Karpas-422 (cell line): ENCODE measurements around the gene KIF1B. TPM values are rescaled to one million over a fixed set of nuclear protein-coding genes. Genes with fewer than 3 reads are reported as not detected.

Experiments
- DNase-seq: peaks from one replicate; pipeline ENCODE4 v3.0.0-alpha.2; 2015
- H2AFZ ChIP-seq: fragments of 200-600 bp; sonication (generic); 2 replicates; pipeline ENCODE4 v1.6.1; 2014; ENCODE audit warnings: antibody characterized with exemption, low read length, mixed read lengths
- H3K27ac ChIP-seq: fragments of 200-600 bp; sonication (generic); 2 replicates; pipeline ENCODE4 v1.5.1; 2014; ENCODE audit warnings: mild to moderate bottlenecking, low read length, moderate library complexity
- H3K27me3 ChIP-seq: fragments of 200-600 bp; sonication (generic); 2 replicates; pipeline ENCODE4 v1.6.1; 2014; ENCODE audit warnings: low read length, mixed read lengths
- H3K36me3 ChIP-seq: fragments of 200-600 bp; sonication (generic); 2 replicates; pipeline ENCODE4 v1.6.1; 2014; ENCODE audit warnings: low read length, mixed read lengths; ENCODE audit not compliant: insufficient read depth
- H3K4me1 ChIP-seq: fragments of 200-600 bp; sonication (generic); 2 replicates; pipeline ENCODE4 v1.6.1; 2014; ENCODE audit warnings: mild to moderate bottlenecking, low read length, mixed read lengths
- H3K4me2 ChIP-seq: fragments of 200-600 bp; sonication (generic); 2 replicates; pipeline ENCODE4 v1.6.1; 2014; ENCODE audit warnings: low read length, low read depth, mild to moderate bottlenecking; ENCODE audit not compliant: poor library complexity, severe bottlenecking
- H3K4me3 ChIP-seq: fragments of 200-600 bp; sonication (generic); 2 replicates; pipeline ENCODE4 v1.5.1; 2014; ENCODE audit warnings: mild to moderate bottlenecking, antibody characterized with exemption, low read length, mixed read lengths
- H3K79me2 ChIP-seq: fragments of 200-600 bp; sonication (generic); 2 replicates; pipeline ENCODE4 v1.6.1; 2014; ENCODE audit warnings: mild to moderate bottlenecking, low read length, mixed read lengths
- H3K9ac ChIP-seq: fragments of 200-600 bp; sonication (generic); 2 replicates; pipeline ENCODE4 v1.6.0; 2014; ENCODE audit warnings: low read length
- H3K9me2 ChIP-seq: fragments of 200-600 bp; sonication (generic), shearing (Covaris generic); replicated peaks from 2 replicates; pipeline ENCODE4 v1.6.0; 2014; ENCODE audit warnings: mild to moderate bottlenecking, low read length, moderate library complexity; ENCODE audit not compliant: insufficient read depth
- H3K9me3 ChIP-seq: fragments of 300-700, 200-600 bp; sonication (generic); 2 replicates; pipeline ENCODE4 v1.6.1; 2014; ENCODE audit warnings: low read length, mixed read lengths
- H4K20me1 ChIP-seq: fragments of 200-600 bp; sonication (generic); 2 replicates; pipeline ENCODE4 v1.6.1; 2014; ENCODE audit warnings: mild to moderate bottlenecking, antibody characterized with exemption, low read length, low read depth; ENCODE audit not compliant: insufficient read depth
- total RNA-seq: library from RNA; depleted of rRNA; stranded (reverse); fragments of >200 nt; shearing (Covaris generic); gene quantifications from 2 replicates; pipeline ENCODE4 v1.2.3, GENCODE V29; 2014; ENCODE audit warnings: low replicate concordance

Gene KIF1B
- total RNA-seq, 1 experiment from 2014 or later, result 3.7 TPM

DNA sequence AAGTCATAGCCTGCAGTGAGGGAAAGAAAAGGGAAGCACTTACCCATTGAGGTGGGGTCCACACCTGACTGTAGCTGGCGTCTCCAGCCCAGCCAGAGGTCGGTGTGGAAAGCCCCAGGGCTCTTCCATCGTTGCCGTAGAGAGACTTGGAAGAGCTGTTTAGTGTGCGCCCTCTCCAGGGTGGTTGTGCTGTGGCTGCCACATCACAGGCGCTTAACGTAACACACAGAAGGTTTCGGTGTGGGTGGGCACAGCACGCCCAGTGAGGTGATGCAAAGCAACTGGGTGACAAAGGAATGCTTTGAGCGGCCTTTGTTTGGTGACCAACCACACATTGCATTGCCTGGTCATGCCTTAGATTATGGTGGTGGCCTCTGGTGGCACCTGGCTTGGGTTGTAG lies 36.8 kb upstream of the KIF1B start:
- no peaks in the 10 kb centered on the region for H4K20me1 ChIP-seq
- H3K4me3 ChIP-seq, result no peak overlapping the region
- no peaks in the 10 kb centered on the region for H3K9me2 ChIP-seq
- no peak for DNase-seq
- H2AFZ ChIP-seq, result no peak overlapping the region
- no peaks in the 10 kb centered on the region for H3K27me3 ChIP-seq
- no peak overlapping the region for H3K9ac ChIP-seq
- H3K79me2 ChIP-seq, result no peaks in the 10 kb centered on the region
- H3K4me2 ChIP-seq, result no peak overlapping the region
- no peaks in the 10 kb centered on the region; the same call in 1 of the 2 replicates for H3K4me1 ChIP-seq
- H3K9me3 ChIP-seq, result peaks cover 4% of the 10 kb centered on the region; the same call in 1 of the 2 replicates
- H3K36me3 ChIP-seq, result peaks cover 17% of the 10 kb centered on the region
- no peak overlapping the region for H3K27ac ChIP-seq

DNA sequence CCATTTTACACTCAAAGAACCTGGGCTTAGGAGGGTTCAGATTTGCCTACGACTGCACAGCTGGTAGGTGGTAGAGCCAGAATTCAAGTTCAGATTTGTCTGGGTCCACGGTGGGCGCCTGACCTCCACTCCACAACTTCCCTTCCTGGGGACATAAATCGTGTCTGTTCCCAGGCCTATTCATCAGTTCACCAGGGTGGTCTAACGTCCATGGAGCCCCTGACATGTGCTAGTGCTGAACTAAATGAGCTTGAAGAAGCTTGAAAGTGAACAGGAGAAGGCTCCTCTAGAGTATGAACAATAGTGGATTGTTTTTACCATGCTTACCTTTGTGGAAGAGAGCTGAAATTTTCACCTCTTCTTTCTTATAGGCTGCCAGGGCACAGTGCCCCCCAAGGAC lies 32.5 kb upstream of the KIF1B start:
- H3K79me2 ChIP-seq, result no peaks in the 10 kb centered on the region
- no peaks in the 10 kb centered on the region for H3K4me1 ChIP-seq
- no peaks in the 10 kb centered on the region for H4K20me1 ChIP-seq
- no peak overlapping the region for H3K4me2 ChIP-seq
- peaks cover 5% of the 10 kb centered on the region; the same call in 1 of the 2 replicates for H3K36me3 ChIP-seq
- H2AFZ ChIP-seq, result no peak overlapping the region
- no peaks in the 10 kb centered on the region for H3K27me3 ChIP-seq
- no peaks in the 10 kb centered on the region for H3K9me2 ChIP-seq
- H3K9ac ChIP-seq, result no peak overlapping the region
- H3K9me3 ChIP-seq, result peaks cover 4% of the 10 kb centered on the region; the same call in 1 of the 2 replicates
- H3K27ac ChIP-seq, result no peak overlapping the region
- no peak overlapping the region for H3K4me3 ChIP-seq
- no peak for DNase-seq

DNA sequence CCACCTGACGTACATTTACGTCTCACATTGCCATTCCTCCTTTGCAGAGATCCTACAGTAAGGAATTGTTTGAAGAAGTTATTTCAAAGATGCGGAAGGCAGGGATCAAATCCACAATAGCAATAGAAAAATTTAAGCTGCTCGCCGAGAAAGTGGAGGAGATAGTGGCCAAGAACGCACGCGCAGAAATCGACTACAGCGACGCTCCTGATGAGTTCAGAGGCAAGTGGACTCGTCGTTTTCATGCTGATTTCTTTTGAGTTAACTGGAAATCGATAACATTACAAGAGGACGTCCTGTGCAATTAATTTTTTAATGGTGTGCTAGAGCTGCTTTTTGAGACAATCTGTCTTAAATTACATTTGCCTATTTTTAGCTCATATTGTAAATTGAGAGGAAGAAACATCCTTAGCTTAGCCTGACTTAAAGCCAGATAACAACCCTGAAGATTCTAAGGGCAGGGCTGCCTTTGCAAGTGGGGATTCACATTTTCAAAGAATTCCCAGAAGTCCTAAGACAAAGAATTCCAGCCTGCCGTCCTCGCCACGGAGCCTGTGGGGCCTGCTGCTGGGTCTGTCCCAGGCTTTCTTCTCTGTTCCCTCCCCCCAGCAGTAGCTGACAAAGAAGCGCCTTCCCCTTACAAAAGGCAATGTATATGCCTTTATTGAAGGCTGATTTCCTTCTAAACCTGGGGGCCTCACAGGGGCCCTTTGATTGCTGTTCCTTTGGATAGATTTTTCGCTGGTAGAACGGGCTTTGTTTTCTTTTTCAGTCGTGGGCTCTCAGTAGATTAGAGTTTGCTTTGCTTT lies 31.6 kb upstream of the KIF1B start:
- no peaks in the 10 kb centered on the region for H3K27me3 ChIP-seq
- H3K27ac ChIP-seq, result no peak overlapping the region
- H3K9me2 ChIP-seq, result no peaks in the 10 kb centered on the region
- H4K20me1 ChIP-seq, result no peaks in the 10 kb centered on the region
- no peak overlapping the region for H3K9ac ChIP-seq
- peaks cover 4% of the 10 kb centered on the region; the same call in 1 of the 2 replicates for H3K9me3 ChIP-seq
- peaks cover 4% of the 10 kb centered on the region; the same call in 1 of the 2 replicates for H3K36me3 ChIP-seq
- H3K4me3 ChIP-seq, result no peak overlapping the region
- no peak for DNase-seq
- H3K4me1 ChIP-seq, result no peaks in the 10 kb centered on the region
- no peak overlapping the region for H2AFZ ChIP-seq
- H3K79me2 ChIP-seq, result no peaks in the 10 kb centered on the region
- no peak overlapping the region for H3K4me2 ChIP-seq

DNA sequence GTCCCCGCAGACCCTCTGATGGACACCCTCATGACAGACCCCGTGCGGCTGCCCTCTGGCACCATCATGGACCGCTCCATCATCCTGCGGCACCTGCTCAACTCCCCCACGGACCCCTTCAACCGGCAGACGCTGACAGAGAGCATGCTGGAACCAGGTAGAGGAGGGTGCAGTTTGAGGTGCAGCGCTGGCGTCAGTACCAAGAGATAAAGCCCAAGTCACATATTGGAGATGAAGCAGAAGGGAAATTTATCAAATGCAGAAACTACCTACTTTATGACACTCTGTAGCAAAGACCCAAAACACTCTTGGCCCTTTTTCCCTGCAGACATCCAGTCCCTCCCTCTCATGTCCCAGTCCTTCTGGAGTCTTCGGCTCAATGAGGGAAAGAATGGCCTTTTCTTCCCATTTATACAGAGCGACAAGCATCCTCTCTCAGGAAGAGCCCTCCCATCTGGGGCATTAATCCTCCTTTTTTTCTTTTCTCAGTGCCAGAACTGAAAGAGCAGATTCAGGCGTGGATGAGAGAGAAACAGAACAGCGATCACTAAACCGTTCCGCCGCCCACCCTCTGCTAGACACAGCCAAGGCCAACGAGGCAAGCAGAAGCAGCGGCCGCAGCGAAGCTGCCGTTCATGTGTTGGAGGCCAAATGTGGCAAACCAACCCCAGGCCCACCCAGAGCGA lies 30.8 kb upstream of the KIF1B start:
- Histone ChIP-seq H3K27me3 (no peaks in the 10 kb centered on the region), H3K9ac (no peak overlapping the region)

DNA sequence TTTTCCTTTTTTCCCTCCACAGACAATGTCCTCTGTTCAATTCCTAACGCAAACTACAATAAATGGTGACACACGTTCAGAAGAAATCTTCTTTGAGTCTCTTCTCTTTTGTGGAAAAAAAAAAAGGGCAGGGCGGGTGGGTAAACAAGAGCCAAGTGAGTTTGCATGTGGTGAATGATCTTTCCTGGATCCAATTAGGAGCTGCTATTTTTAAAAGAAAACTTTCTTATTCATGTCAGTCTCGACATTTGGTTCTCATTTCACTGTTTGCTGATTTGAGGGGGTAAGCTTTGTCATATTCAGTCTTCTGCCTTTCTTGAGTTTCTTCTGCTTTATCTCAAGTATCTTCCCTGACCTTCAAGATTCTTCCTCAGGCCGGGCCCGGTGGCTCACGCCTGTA lies 29.2 kb upstream of the KIF1B start:
- Histone ChIP-seq H3K4me3 (no peak overlapping the region), H3K27me3 (no peaks in the 10 kb centered on the region), H3K79me2 (no peaks in the 10 kb centered on the region), H3K27ac (no peak overlapping the region), H3K4me2 (no peak overlapping the region), H2AFZ (no peak overlapping the region), H3K9ac (no peak overlapping the region), H4K20me1 (no peaks in the 10 kb centered on the region), H3K4me1 (no peaks in the 10 kb centered on the region), H3K36me3 (no peaks in the 10 kb centered on the region; the same call in 1 of the 2 replicates), H3K9me2 (no peaks in the 10 kb centered on the region), H3K9me3 (no peaks in the 10 kb centered on the region)
- DNase-seq, result peak; percentile 21

More for the DNA sequence above, 30.8 kb upstream of the KIF1B start:
- Histone ChIP-seq H3K79me2 (no peaks in the 10 kb centered on the region), H3K4me2 (no peak overlapping the region), H3K9me3 (peaks cover 4% of the 10 kb centered on the region; the same call in 1 of the 2 replicates), H3K4me3 (no peak overlapping the region), H4K20me1 (no peaks in the 10 kb centered on the region), H3K27ac (no peak overlapping the region), H3K36me3 (peaks cover 4% of the 10 kb centered on the region; the same call in 1 of the 2 replicates), H3K4me1 (no peaks in the 10 kb centered on the region), H2AFZ (no peak overlapping the region), H3K9me2 (no peaks in the 10 kb centered on the region)
- no peak for DNase-seq

DNA sequence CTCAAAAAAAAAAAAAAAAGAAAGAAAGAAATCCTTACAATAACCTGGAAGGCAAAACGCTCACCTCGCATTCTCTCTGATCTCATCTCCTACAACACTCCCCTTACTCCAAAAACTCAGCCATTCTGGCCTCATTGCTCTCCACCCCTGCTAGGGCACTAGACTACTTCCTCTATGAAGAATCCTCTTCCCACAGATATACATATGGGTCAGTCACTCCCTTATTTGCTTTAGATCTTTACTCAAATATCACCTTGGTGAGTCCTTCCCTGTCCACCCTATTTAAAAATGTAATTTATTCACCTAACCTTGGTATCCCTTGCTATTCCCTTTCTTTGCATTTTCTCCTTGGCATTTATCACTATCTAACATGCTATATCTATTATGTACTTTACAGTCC lies 24.6 kb upstream of the KIF1B start:
- no peaks in the 10 kb centered on the region for H4K20me1 ChIP-seq
- no peak overlapping the region for H3K27ac ChIP-seq
- no peaks in the 10 kb centered on the region for H3K9me2 ChIP-seq
- no peak overlapping the region for H2AFZ ChIP-seq
- no peak overlapping the region for H3K4me3 ChIP-seq
- no peak overlapping the region for H3K4me2 ChIP-seq
- no peaks in the 10 kb centered on the region for H3K79me2 ChIP-seq
- no peaks in the 10 kb centered on the region for H3K9me3 ChIP-seq
- no peaks in the 10 kb centered on the region for H3K27me3 ChIP-seq
- no peak overlapping the region for H3K9ac ChIP-seq
- no peak for DNase-seq
- no peaks in the 10 kb centered on the region for H3K36me3 ChIP-seq
- no peaks in the 10 kb centered on the region; the same call in 1 of the 2 replicates for H3K4me1 ChIP-seq

DNA sequence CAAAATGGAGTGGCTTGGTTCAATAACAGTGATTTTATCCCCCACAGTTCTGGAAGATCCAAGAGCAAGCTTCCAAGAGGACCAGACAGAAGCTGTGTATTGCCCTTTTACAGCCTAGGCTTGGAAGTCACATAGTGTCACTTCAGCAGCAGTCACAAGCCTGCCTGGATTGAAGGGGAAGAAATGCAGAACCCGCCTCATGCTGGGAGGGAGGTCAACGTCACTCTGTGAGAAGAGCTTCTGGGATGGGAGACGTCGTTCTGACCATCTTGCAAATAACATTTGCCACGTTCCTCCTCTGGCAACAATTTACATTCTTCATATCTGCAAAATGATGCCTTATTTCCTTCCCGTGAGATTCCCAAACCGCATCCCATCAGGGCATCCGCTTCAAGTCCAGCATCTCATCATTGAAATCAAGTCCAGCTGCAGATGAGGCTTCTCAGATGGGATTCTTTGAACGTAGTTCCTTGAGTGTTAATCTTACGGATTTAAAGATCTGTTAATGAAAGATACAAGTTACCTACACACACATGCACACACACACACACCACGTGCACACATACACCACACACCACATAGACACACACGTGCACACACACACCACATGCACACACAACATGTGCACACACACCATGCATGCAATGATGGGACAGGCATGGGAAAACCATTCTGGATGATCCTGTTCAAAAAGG lies 23.9 kb upstream of the KIF1B start:
- no peak overlapping the region for H3K27ac ChIP-seq
- H3K9ac ChIP-seq, result no peak overlapping the region
- no peak for DNase-seq
- H3K4me1 ChIP-seq, result no peaks in the 10 kb centered on the region; the same call in 1 of the 2 replicates
- H2AFZ ChIP-seq, result no peak overlapping the region
- H3K4me2 ChIP-seq, result no peak overlapping the region
- H3K27me3 ChIP-seq, result no peaks in the 10 kb centered on the region
- no peaks in the 10 kb centered on the region for H4K20me1 ChIP-seq
- H3K79me2 ChIP-seq, result no peaks in the 10 kb centered on the region
- no peaks in the 10 kb centered on the region for H3K36me3 ChIP-seq
- no peaks in the 10 kb centered on the region for H3K9me2 ChIP-seq
- no peaks in the 10 kb centered on the region for H3K9me3 ChIP-seq
- no peak overlapping the region for H3K4me3 ChIP-seq

DNA sequence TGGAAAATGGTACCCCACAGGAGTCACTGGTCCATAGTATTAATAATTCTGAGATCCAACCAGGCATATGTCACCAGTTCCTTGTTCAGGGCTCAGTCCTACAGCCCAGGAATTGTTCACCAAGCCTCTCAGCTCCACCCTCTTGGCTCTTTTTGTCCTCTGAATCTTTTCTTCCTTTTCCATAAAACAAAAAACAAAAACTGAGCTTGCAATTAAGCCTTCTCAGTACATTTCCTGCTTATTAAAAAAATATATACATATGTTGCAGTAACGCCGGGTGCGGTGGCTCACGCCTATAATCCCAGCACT lies 23.4 kb upstream of the KIF1B start:
- H3K9ac ChIP-seq, result no peak overlapping the region
- H3K27ac ChIP-seq, result no peak overlapping the region
- no peak overlapping the region for H3K4me3 ChIP-seq
- H3K4me1 ChIP-seq, result no peaks in the 10 kb centered on the region; the same call in 1 of the 2 replicates
- H3K36me3 ChIP-seq, result no peaks in the 10 kb centered on the region
- no peak for DNase-seq
- H3K4me2 ChIP-seq, result no peak overlapping the region
- no peaks in the 10 kb centered on the region for H3K9me2 ChIP-seq
- no peaks in the 10 kb centered on the region for H3K27me3 ChIP-seq
- no peaks in the 10 kb centered on the region for H4K20me1 ChIP-seq
- H2AFZ ChIP-seq, result no peak overlapping the region
- no peaks in the 10 kb centered on the region for H3K79me2 ChIP-seq
- H3K9me3 ChIP-seq, result no peaks in the 10 kb centered on the region
